Measurements from ENCODE around the gene ERBB4.
"Not testable (repeated sequence)": the region's sequence is repeated elsewhere in the genome, so short reads cannot be mapped to it uniquely, and the experiment has no call there.

ERBB4 gene

DNA sequence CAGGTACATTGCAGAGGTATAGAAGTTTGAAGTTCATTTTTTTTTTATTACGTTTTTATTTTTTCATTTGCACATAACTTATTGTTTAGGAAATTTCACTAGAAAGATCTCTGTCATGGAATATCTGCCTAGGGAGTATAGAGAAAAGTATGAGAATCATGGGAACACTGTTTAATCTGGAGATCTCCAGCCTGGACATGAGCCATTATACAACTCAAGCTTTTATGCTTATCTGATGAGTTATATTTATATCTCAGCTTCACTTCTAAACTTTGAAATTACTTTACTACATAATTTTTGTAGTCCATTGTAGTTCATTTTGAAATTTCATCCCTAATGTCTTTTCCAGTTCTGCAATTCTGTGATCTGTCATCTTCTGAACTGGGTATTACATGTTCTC lies 515.6 kb downstream of the ERBB4 start:
- Histone ChIP-seq H3K4me3 (IDR thresholded peaks at IDR 0.05; ENCODE audit: insufficient read depth, low read depth, low read length) (no peak overlapping the region), H3K27me3 (ENCODE audit: insufficient read depth, low read depth) (no peaks in the 10 kb centered on the region), H2AFZ (ENCODE audit: low read depth) (no peak overlapping the region), H4K20me1 (ENCODE audit: insufficient read depth) (no peaks in the 10 kb centered on the region), H3K27ac (no peak overlapping the region), H3K79me2 (ENCODE audit: insufficient read depth, low read depth) (no peaks in the 10 kb centered on the region), H3K4me1 (ENCODE audit: low read depth, poor library complexity, severe bottlenecking) (no peaks in the 10 kb centered on the region), H3K36me3 (ENCODE audit: insufficient read depth) (no peaks in the 10 kb centered on the region), H3K4me2 (no peak overlapping the region), H3K9ac (no peak overlapping the region)
- TF ChIP-seq CTCF (conservative IDR thresholded peaks at IDR 0.05; ENCODE audit: low read depth, low read length): no peak

GRCh38 chr2:212021947-212022346 lies 516.7 kb downstream of the ERBB4 start:
- H3K4me3 ChIP-seq (IDR thresholded peaks at IDR 0.05; ENCODE audit: insufficient read depth, low read depth, low read length): no peak overlapping the region
- no peak overlapping the region for H3K9ac ChIP-seq
- H3K79me2 ChIP-seq (ENCODE audit: insufficient read depth, low read depth): no peaks in the 10 kb centered on the region
- no peaks in the 10 kb centered on the region for H3K27me3 ChIP-seq (ENCODE audit: insufficient read depth, low read depth)
- H3K4me1 ChIP-seq (ENCODE audit: low read depth, poor library complexity, severe bottlenecking): no peaks in the 10 kb centered on the region
- no peaks in the 10 kb centered on the region for H4K20me1 ChIP-seq (ENCODE audit: insufficient read depth)
- no peak overlapping the region for H2AFZ ChIP-seq (ENCODE audit: low read depth)
- H3K4me2 ChIP-seq: no peak overlapping the region
- no peak for TF ChIP-seq CTCF (conservative IDR thresholded peaks at IDR 0.05; ENCODE audit: low read depth, low read length)
- H3K36me3 ChIP-seq (ENCODE audit: insufficient read depth): no peaks in the 10 kb centered on the region
- H3K27ac ChIP-seq: no peak overlapping the region

DNA sequence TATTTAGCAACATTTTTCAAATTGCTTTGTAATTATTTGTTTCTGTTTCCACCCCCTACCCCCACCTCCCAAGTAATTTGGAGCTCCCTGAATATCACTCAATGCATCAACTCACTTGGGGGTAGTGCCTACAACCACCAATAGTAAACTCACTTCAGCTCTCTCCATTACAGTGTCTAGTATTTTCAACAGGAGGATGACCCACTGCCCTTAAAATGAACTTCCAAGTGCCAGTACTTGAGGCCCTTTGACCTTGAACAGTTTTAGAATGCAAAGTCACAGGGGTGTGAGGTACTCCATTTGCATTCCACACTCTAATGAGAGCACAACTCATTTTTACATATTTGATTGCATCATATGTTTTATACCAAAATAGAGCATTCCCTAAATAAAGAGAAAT lies 523.0 kb downstream of the ERBB4 start:
- H3K36me3 ChIP-seq (ENCODE audit: insufficient read depth): no peaks in the 10 kb centered on the region
- no peaks in the 10 kb centered on the region for H4K20me1 ChIP-seq (ENCODE audit: insufficient read depth)
- H3K27ac ChIP-seq: no peak overlapping the region
- H3K9ac ChIP-seq: no peak overlapping the region
- H3K4me2 ChIP-seq: no peak overlapping the region
- no peaks in the 10 kb centered on the region for H3K4me1 ChIP-seq (ENCODE audit: low read depth, poor library complexity, severe bottlenecking)
- no peaks in the 10 kb centered on the region for H3K79me2 ChIP-seq (ENCODE audit: insufficient read depth, low read depth)
- H3K27me3 ChIP-seq (ENCODE audit: insufficient read depth, low read depth): no peaks in the 10 kb centered on the region
- no peak overlapping the region for H3K4me3 ChIP-seq (IDR thresholded peaks at IDR 0.05; ENCODE audit: insufficient read depth, low read depth, low read length)
- no peak overlapping the region for H2AFZ ChIP-seq (ENCODE audit: low read depth)
- TF ChIP-seq CTCF (conservative IDR thresholded peaks at IDR 0.05; ENCODE audit: low read depth, low read length): no peak

GRCh38 chr2:212013626-212014025 lies 525.0 kb downstream of the ERBB4 start:
- Histone ChIP-seq H3K4me1 (ENCODE audit: low read depth, poor library complexity, severe bottlenecking) (no peaks in the 10 kb centered on the region), H3K79me2 (ENCODE audit: insufficient read depth, low read depth) (no peaks in the 10 kb centered on the region), H3K4me2 (no peak overlapping the region), H3K27ac (no peak overlapping the region), H2AFZ (ENCODE audit: low read depth) (no peak overlapping the region), H3K4me3 (IDR thresholded peaks at IDR 0.05; ENCODE audit: insufficient read depth, low read depth, low read length) (no peak overlapping the region), H3K9ac (no peak overlapping the region), H3K36me3 (ENCODE audit: insufficient read depth) (no peaks in the 10 kb centered on the region), H4K20me1 (ENCODE audit: insufficient read depth) (no peaks in the 10 kb centered on the region), H3K27me3 (ENCODE audit: insufficient read depth, low read depth) (no peaks in the 10 kb centered on the region)
- TF ChIP-seq CTCF (conservative IDR thresholded peaks at IDR 0.05; ENCODE audit: low read depth, low read length): no peak

DNA sequence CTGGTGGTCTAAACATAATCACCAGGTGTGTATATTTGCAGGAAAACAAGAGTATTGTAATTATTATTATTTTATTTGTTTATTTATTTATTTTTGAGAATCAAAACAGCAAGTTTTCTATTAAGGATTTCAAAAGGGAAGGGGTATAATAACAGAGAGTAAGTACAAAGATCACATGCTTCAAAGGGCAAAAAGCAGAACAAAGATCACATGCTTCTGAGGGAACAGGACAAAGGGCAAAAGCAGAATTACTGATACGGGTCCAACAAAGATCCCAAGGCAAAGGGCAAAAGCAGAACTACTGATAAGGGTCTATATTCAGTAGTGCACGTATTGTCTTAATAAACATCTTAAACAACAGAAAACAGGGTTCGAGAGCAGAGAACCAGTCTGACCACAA lies 528.3 kb downstream of the ERBB4 start:
- H4K20me1 ChIP-seq (ENCODE audit: insufficient read depth); H3K36me3 ChIP-seq (ENCODE audit: insufficient read depth); H3K4me1 ChIP-seq (ENCODE audit: low read depth, poor library complexity, severe bottlenecking); H2AFZ ChIP-seq (ENCODE audit: low read depth); H3K27ac ChIP-seq; H3K27me3 ChIP-seq (ENCODE audit: insufficient read depth, low read depth); H3K79me2 ChIP-seq (ENCODE audit: insufficient read depth, low read depth); H3K4me2 ChIP-seq; H3K4me3 ChIP-seq (IDR thresholded peaks at IDR 0.05; ENCODE audit: insufficient read depth, low read depth, low read length); H3K9ac ChIP-seq: not testable (repeated sequence)

Measured in KMS-11 (cell line).